ENCODE data around the gene SIAH2. TPM values are rescaled to one million over a fixed set of nuclear protein-coding genes. Genes with fewer than 3 reads are reported as not detected.

SIAH2 gene, protein sequence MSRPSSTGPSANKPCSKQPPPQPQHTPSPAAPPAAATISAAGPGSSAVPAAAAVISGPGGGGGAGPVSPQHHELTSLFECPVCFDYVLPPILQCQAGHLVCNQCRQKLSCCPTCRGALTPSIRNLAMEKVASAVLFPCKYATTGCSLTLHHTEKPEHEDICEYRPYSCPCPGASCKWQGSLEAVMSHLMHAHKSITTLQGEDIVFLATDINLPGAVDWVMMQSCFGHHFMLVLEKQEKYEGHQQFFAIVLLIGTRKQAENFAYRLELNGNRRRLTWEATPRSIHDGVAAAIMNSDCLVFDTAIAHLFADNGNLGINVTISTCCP
- total RNA-seq = 10 to 100 TPM; 28.3 to 29.5 TPM
- 10 to 100 TPM; 35.9 to 48.3 TPM for polyA plus RNA-seq

DNA sequence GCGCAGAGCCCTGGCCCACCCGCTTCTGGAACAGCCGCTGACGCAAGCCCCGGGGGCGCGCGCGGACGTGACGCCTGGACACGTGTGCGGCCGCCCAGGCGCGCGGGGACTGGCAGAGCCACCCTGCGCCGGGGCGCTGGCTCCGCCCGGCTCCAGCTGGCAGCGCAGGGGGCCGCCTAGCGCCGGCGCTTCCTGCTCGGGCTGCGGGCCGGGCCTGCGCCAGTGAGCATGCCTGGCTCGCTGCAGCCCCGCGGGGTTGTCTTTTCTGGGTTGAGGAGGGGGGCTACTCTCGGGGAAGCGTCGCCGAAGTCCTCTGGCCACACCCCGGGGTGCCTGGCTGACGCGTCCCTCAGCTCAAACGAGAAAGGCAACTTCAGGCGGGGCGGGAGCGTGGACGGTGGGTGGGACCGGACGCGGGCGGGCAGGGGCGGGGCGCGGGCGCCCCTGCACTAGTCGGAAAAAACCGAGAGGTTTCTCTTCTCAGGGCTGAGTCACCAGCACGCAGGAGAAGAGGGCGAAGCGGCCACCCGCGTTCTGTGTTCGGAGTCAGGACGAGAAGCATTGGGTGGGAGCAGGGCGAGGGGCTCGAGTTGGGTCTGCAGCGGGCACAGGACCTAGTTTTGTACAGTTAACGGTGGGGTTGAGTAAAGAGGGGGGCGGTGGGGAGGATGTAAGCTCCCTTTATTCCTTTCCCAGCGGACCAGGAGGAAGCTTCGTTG, at the start of gene SIAH2:
TSS of gene SIAH2 (minus strand) at position 48 of the 719 bp plus-strand sequence. CDS start 320 bp downstream, outside the sequence.
- ChIA-PET CTCF (ENCODE audit: partially characterized antibody) (interaction anchor here (0.8 to 7.5 kb wide), 21 partner anchors 8 to 383 kb away, joined by 3 to 85 read pairs (median 4); partner anchors contain the start of genes EIF2A, ERICH6, SELENOT and SERP1), POLR2A (ENCODE audit: partially characterized antibody) (interaction anchor here (0.6 to 7.1 kb wide), 48 partner anchors 8 to 1486 kb away, joined by 3 to 150 read pairs (median 5); partner anchors contain the start of genes COMMD2, EIF2A, ERICH6 and GPR171)
- intact Hi-C loops (cut with micrococcal nuclease) = loop anchor here (1.0 to 5.0 kb wide), 10 partner anchors 24 to 1439 kb away; partner anchors contain the start of genes EIF2A, ERICH6, GPR171 and RNF13
- H3K4me3 Mint-ChIP-seq = peak within 1 kb of the TSS; percentile 97 to 100 (median 98)
- H3K27ac Mint-ChIP-seq = peak within 1 kb of the TSS; percentile 98 to 100 (median 100)
- no peaks in the 10 kb centered on the region for H3K27me3 ChIP-seq (ENCODE audit: insufficient read depth, low read length)
- H3K36me3 ChIP-seq (ENCODE audit: insufficient read depth, low read length) = no peaks in the 10 kb centered on the region
- peaks cover 26 to 60% (median 47%) of the 10 kb centered on the region in 4 donors for H3K4me1 Mint-ChIP-seq
- H3K9me3 ChIP-seq (ENCODE audit: control insufficient read depth in 1 of 2, low read length in 2 of 2) = no peaks in the 10 kb centered on the region
- no peaks in the 10 kb centered on the region for H3K27me3 Mint-ChIP-seq
- peak within 1 kb of the TSS; percentile 98 for H3K27ac ChIP-seq (ENCODE audit: low read depth, low read length)
- peaks cover 0 to 3% (median 0%) of the 10 kb centered on the region in 8 donors for H3K9me3 Mint-ChIP-seq
- DNase-seq = peak; percentile 94 to 98 (median 95)
- peak within 1 kb of the TSS; percentile 80 to 97 for H3K4me3 ChIP-seq (ENCODE audit: low read length in 2 of 2)
- H3K4me1 ChIP-seq (ENCODE audit: insufficient read depth, low read length) = peaks cover 47% of the 10 kb centered on the region
- H3K36me3 Mint-ChIP-seq = peaks cover under 1 to 29% of the 10 kb centered on the region in 2 donors

DNA sequence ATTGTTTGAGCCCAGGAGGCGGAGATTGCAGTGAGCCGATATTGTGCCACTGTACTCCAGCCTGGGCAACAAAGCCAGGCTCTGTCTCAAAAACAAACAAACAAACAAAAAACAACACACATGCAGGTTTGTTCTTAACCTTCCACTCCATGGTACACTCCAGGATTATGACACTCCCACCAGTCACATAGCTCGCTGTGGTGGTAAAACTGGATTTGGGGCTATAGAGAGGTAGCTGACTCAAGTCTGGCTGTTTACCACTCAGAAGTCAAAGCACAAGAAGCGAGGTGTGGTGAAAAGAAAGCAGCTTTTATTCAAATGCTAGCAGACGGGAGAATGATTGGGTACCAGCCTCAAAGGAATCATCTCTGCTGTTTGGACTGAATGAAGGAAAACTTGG, 49.0 kb upstream of the SIAH2 start:
- no peaks in the 10 kb centered on the region for H3K36me3 Mint-ChIP-seq
- peaks cover 12 to 13% of the 10 kb centered on the region in 2 donors for H3K27me3 Mint-ChIP-seq
- H3K9me3 ChIP-seq (ENCODE audit: control insufficient read depth in 1 of 2, low read length in 2 of 2) = no peaks in the 10 kb centered on the region
- no peak overlapping the region for H3K27ac ChIP-seq (ENCODE audit: low read depth, low read length)
- intact Hi-C loops (cut with micrococcal nuclease) = no loop called here
- no peak overlapping the region for H3K27ac Mint-ChIP-seq
- H3K4me1 Mint-ChIP-seq = no peaks in the 10 kb centered on the region
- H3K27me3 ChIP-seq (ENCODE audit: insufficient read depth, low read length) = no peaks in the 10 kb centered on the region
- no peak overlapping the region for H3K4me3 ChIP-seq (ENCODE audit: low read length in 2 of 2)
- ChIA-PET CTCF (ENCODE audit: partially characterized antibody) (interaction anchor here (0.6 kb wide), 1 partner anchor 593 kb away, joined by 4 read pairs; no protein-coding TSS in a partner anchor), POLR2A (ENCODE audit: partially characterized antibody) (no interaction called here)
- no peaks in the 10 kb centered on the region for H3K36me3 ChIP-seq (ENCODE audit: insufficient read depth, low read length)
- H3K4me1 ChIP-seq (ENCODE audit: insufficient read depth, low read length) = no peaks in the 10 kb centered on the region
- no peak for DNase-seq
- H3K4me3 Mint-ChIP-seq = no peak overlapping the region
- H3K9me3 Mint-ChIP-seq = no peaks in the 10 kb centered on the region

DNA sequence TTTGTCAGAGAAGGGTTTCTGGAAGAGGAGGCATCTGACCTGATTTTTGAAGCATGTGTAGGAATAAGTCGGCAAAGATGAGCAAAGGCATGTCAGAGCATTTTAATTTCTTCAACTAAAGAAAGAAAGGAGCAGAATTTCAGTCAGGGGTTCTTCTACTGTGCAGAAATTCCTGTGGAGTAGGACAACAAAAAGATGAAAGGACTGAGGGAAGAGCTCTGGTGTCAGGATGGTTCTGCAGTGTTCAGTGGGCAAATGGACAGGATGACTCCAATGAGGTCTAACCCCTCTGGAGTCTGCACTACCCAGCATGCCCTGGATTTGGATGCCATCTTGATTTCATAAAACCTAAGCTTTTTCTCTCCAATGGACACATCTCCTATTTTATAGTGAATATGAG, 47.7 kb upstream of the SIAH2 start:
- H3K27ac Mint-ChIP-seq = peak overlapping the region in 1 of 7 donors; percentile 32
- ChIA-PET POLR2A (ENCODE audit: partially characterized antibody) (no interaction called here), CTCF (ENCODE audit: partially characterized antibody) (no interaction called here)
- H3K27me3 ChIP-seq (ENCODE audit: insufficient read depth, low read length) = no peaks in the 10 kb centered on the region
- H3K4me1 ChIP-seq (ENCODE audit: insufficient read depth, low read length) = no peaks in the 10 kb centered on the region
- H3K27ac ChIP-seq (ENCODE audit: low read depth, low read length) = no peak overlapping the region
- DNase-seq = no peak
- no peak overlapping the region for H3K4me3 ChIP-seq (ENCODE audit: low read length in 2 of 2)
- H3K27me3 Mint-ChIP-seq = peaks cover 10 to 13% of the 10 kb centered on the region in 2 donors
- no peaks in the 10 kb centered on the region for H3K9me3 Mint-ChIP-seq
- H3K9me3 ChIP-seq (ENCODE audit: control insufficient read depth in 1 of 2, low read length in 2 of 2) = no peaks in the 10 kb centered on the region
- intact Hi-C loops (cut with micrococcal nuclease) = no loop called here
- no peaks in the 10 kb centered on the region for H3K36me3 Mint-ChIP-seq
- H3K4me3 Mint-ChIP-seq = no peak overlapping the region
- H3K4me1 Mint-ChIP-seq = no peaks in the 10 kb centered on the region
- no peaks in the 10 kb centered on the region for H3K36me3 ChIP-seq (ENCODE audit: insufficient read depth, low read length)

DNA sequence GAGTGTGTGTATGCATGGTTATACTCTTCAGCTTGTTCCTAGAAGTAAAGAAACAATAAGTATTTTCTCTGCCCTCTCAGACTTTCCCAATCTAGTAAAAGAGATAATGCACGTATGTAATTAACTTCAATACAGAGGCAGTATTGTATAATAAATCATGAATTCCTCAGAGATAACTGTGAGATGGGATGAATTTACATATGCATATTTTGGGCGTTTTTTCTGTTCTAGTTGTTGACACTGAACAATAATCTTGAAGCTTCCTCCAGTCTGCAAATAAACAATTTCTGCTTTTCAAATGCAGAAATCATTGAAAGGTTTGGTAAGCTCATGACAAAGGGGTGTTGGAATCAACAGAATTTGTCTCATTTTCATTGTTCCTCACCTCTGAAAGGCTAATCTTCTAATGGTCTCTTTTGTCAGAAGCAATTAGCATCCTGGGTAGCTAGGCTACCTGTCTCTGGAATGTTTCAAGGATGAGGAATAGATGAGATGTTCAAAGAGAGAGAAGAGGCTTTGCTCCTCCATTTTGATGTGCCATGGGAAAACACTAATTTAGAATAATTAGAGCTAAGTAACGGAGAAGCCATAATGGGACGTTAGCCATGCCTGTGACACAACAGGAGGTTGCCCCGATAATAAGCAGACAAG, 43.3 kb upstream of the SIAH2 start:
- Mint-ChIP-seq H3K4me3 (no peak overlapping the region), H3K27me3 (peaks cover 4 to 12% of the 10 kb centered on the region in 2 donors), H3K4me1 (no peaks in the 10 kb centered on the region), H3K27ac (no peak overlapping the region), H3K9me3 (no peaks in the 10 kb centered on the region), H3K36me3 (no peaks in the 10 kb centered on the region)
- CTCF ChIA-PET (ENCODE audit: partially characterized antibody) = no interaction called here
- Histone ChIP-seq H3K9me3 (ENCODE audit: control insufficient read depth in 1 of 2, low read length in 2 of 2) (no peaks in the 10 kb centered on the region), H3K27ac (ENCODE audit: low read depth, low read length) (no peak overlapping the region), H3K36me3 (ENCODE audit: insufficient read depth, low read length) (no peaks in the 10 kb centered on the region), H3K4me3 (ENCODE audit: low read length in 2 of 2) (no peak overlapping the region), H3K4me1 (ENCODE audit: insufficient read depth, low read length) (no peaks in the 10 kb centered on the region), H3K27me3 (ENCODE audit: insufficient read depth, low read length) (no peaks in the 10 kb centered on the region)
- POLR2A ChIA-PET (ENCODE audit: partially characterized antibody) = no interaction called here
- DNase-seq = no peak
- intact Hi-C loops (cut with micrococcal nuclease) = no loop called here

DNA sequence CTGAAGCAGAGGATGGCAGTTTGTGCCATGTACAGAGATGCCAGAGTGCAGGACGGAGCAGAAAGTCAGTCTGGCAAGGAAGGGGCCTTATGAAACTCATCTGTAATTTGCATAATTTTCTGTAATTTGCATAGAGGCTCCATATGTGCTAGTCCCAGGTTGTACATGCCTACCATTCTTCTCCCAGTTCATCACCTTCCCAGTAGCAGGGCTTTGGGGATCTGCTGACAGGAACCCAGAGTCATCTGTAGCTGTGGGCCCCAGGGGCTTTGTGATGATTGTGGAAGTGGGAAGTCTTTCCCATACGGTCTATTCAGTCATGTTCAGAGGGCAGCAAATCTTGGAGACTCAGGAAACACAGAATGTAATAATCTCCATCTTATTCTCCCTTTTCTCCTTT, 42.4 kb upstream of the SIAH2 start:
- Histone ChIP-seq H3K4me3 (ENCODE audit: low read length in 2 of 2) (no peak overlapping the region), H3K27ac (ENCODE audit: low read depth, low read length) (no peak overlapping the region), H3K36me3 (ENCODE audit: insufficient read depth, low read length) (no peaks in the 10 kb centered on the region), H3K27me3 (ENCODE audit: insufficient read depth, low read length) (no peaks in the 10 kb centered on the region), H3K9me3 (ENCODE audit: control insufficient read depth in 1 of 2, low read length in 2 of 2) (no peaks in the 10 kb centered on the region), H3K4me1 (ENCODE audit: insufficient read depth, low read length) (no peaks in the 10 kb centered on the region)
- Mint-ChIP-seq H3K9me3 (no peaks in the 10 kb centered on the region), H3K4me3 (no peak overlapping the region), H3K36me3 (no peaks in the 10 kb centered on the region), H3K27ac (no peak overlapping the region), H3K4me1 (no peaks in the 10 kb centered on the region), H3K27me3 (peaks cover 4 to 12% of the 10 kb centered on the region in 2 donors)
- POLR2A ChIA-PET (ENCODE audit: partially characterized antibody) = no interaction called here
- DNase-seq = no peak
- intact Hi-C loops (cut with micrococcal nuclease) = no loop called here
- CTCF ChIA-PET (ENCODE audit: partially characterized antibody) = interaction anchor here (2.3 kb wide), 1 partner anchor 18 kb away, joined by 9 read pairs; no protein-coding TSS in a partner anchor

DNA sequence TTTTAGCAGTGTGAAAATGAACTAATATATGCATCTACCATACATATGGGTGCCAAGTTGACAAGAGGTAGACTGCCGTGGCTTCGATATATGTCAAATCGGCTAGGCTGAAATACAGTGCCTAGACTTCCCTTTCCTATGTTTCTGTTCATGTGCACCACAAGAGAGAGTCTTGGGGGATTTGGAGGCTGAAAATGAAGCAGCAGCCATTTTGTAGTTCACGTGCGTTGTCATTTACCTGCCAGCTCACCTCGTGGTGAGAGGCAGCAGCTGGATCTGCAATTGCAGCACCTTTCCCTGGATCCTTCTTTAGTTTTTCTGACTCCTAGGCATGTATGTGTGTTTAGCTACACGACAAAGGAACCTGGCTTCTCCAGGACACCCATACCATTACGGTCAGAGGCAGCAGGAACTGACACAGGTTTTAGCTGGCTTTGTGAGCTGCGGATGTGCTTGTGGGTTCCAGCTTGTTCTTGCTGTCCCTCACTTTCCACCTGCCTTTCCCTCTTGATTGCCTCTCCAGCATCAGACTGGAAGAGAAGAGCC, 40.5 kb upstream of the SIAH2 start:
- no peaks in the 10 kb centered on the region for H3K36me3 Mint-ChIP-seq
- H3K4me1 Mint-ChIP-seq = peaks cover 0 to 1% (median 0%) of the 10 kb centered on the region in 4 donors
- no peak overlapping the region for H3K4me3 Mint-ChIP-seq
- H3K27ac ChIP-seq (ENCODE audit: low read depth, low read length) = no peak overlapping the region
- H3K27me3 ChIP-seq (ENCODE audit: insufficient read depth, low read length) = no peaks in the 10 kb centered on the region
- no peaks in the 10 kb centered on the region for H3K4me1 ChIP-seq (ENCODE audit: insufficient read depth, low read length)
- H3K36me3 ChIP-seq (ENCODE audit: insufficient read depth, low read length) = no peaks in the 10 kb centered on the region
- intact Hi-C loops (cut with micrococcal nuclease) = no loop called here
- no peak overlapping the region for H3K4me3 ChIP-seq (ENCODE audit: low read length in 2 of 2)
- H3K27me3 Mint-ChIP-seq = peaks cover 4 to 16% of the 10 kb centered on the region in 2 donors
- CTCF ChIA-PET (ENCODE audit: partially characterized antibody) = interaction anchor here (2.3 kb wide), 1 partner anchor 16 kb away, joined by 9 read pairs; no protein-coding TSS in a partner anchor
- no peak for DNase-seq
- H3K9me3 Mint-ChIP-seq = no peaks in the 10 kb centered on the region
- POLR2A ChIA-PET (ENCODE audit: partially characterized antibody) = no interaction called here
- H3K27ac Mint-ChIP-seq = no peak overlapping the region
- H3K9me3 ChIP-seq (ENCODE audit: control insufficient read depth in 1 of 2, low read length in 2 of 2) = no peaks in the 10 kb centered on the region

Measured in CD4-positive, alpha-beta memory T cell (primary cell).